IPS-18a (cell line): Measurements from ENCODE around the gene LCE3C.

Source experiments
- H3K27ac ChIP-seq: one replicate; pipeline ENCODE4 v1.5.1; 2013; ENCODE audit warnings: low read length
- H3K27me3 ChIP-seq: one replicate; pipeline ENCODE4 v1.6.1; 2013; ENCODE audit warnings: mild to moderate bottlenecking, low read length; ENCODE audit not compliant: control insufficient read depth, insufficient read depth
- H3K36me3 ChIP-seq: one replicate; pipeline ENCODE4 v1.6.1; 2013; ENCODE audit warnings: low read depth, low read length; ENCODE audit not compliant: control insufficient read depth
- H3K4me1 ChIP-seq: one replicate; pipeline ENCODE4 v1.6.1; 2013; ENCODE audit warnings: low read depth, low read length; ENCODE audit not compliant: control insufficient read depth
- H3K4me3 ChIP-seq: one replicate; pipeline ENCODE4 v1.5.1; 2013; ENCODE audit warnings: low read length
- H3K9ac ChIP-seq: one replicate; pipeline ENCODE4 v1.6.1; 2013; ENCODE audit warnings: mild to moderate bottlenecking, low read length, moderate library complexity
- H3K9me3 ChIP-seq: one replicate; pipeline ENCODE4 v1.6.1; 2013; ENCODE audit warnings: low read depth, low read length; ENCODE audit not compliant: control insufficient read depth

Gene LCE3C

GRCh38 chr1:152622803-152623202 is 22.8 kb downstream of the LCE3C start, which contains the start of gene LCE3A:
TSS of gene LCE3A (minus strand) at chr1:152623103. CDS start at chr1:152623103, 0 bp downstream.
- no peak within 1 kb of the TSS for H3K27ac ChIP-seq
- no peak within 1 kb of the TSS for H3K9ac ChIP-seq
- peaks cover 73% of the 10 kb centered on the region for H3K9me3 ChIP-seq

GRCh38 chr1:152623203-152623844 is 23.3 kb downstream of the LCE3C start:
- Histone ChIP-seq H3K4me3 (no peak overlapping the region), H3K9me3 (peaks cover 73% of the 10 kb centered on the region), H3K27ac (no peak overlapping the region), H3K4me1 (no peaks in the 10 kb centered on the region), H3K9ac (no peak overlapping the region), H3K36me3 (no peaks in the 10 kb centered on the region), H3K27me3 (no peaks in the 10 kb centered on the region)

More at GRCh38 chr1:152622803-152623202, 22.8 kb downstream of the LCE3C start, which contains the start of gene LCE3A:
- no peaks in the 10 kb centered on the region for H3K4me1 ChIP-seq
- no peaks in the 10 kb centered on the region for H3K36me3 ChIP-seq
- H3K4me3 ChIP-seq: no peak within 1 kb of the TSS
- H3K27me3 ChIP-seq: no peaks in the 10 kb centered on the region

- Histone ChIP-seq H3K4me3 (no peak overlapping the region), H3K27ac (no peak overlapping the region), H3K36me3 (no peaks in the 10 kb centered on the region), H3K9me3 (peaks cover 72% of the 10 kb centered on the region), H3K27me3 (no peaks in the 10 kb centered on the region), H3K4me1 (no peaks in the 10 kb centered on the region), H3K9ac (no peak overlapping the region)
Observed at GRCh38 chr1:152626744-152627143, 26.7 kb downstream of the LCE3C start.

- Histone ChIP-seq H3K4me3 (no peak overlapping the region), H3K9ac (no peak overlapping the region), H3K9me3 (peaks cover 83% of the 10 kb centered on the region), H3K27me3 (no peaks in the 10 kb centered on the region), H3K36me3 (no peaks in the 10 kb centered on the region), H3K27ac (no peak overlapping the region), H3K4me1 (no peaks in the 10 kb centered on the region)
Observed at GRCh38 chr1:152630596-152630995, 30.6 kb downstream of the LCE3C start.

GRCh38 chr1:152640351-152640750 is 40.3 kb downstream of the LCE3C start:
- H3K4me3 ChIP-seq: no peak overlapping the region
- no peak overlapping the region for H3K27ac ChIP-seq
- H3K9me3 ChIP-seq: peaks cover 86% of the 10 kb centered on the region
- no peaks in the 10 kb centered on the region for H3K36me3 ChIP-seq
- no peaks in the 10 kb centered on the region for H3K27me3 ChIP-seq
- no peaks in the 10 kb centered on the region for H3K4me1 ChIP-seq
- no peak overlapping the region for H3K9ac ChIP-seq

- Histone ChIP-seq H3K27me3 (no peaks in the 10 kb centered on the region), H3K4me1 (no peaks in the 10 kb centered on the region), H3K9ac (no peak overlapping the region), H3K9me3 (peaks cover 84% of the 10 kb centered on the region), H3K36me3 (no peaks in the 10 kb centered on the region), H3K27ac (no peak overlapping the region), H3K4me3 (no peak overlapping the region)
Observed at GRCh38 chr1:152643945-152644344, 43.9 kb downstream of the LCE3C start.

GRCh38 chr1:152645146-152645545 is 45.1 kb downstream of the LCE3C start:
- Histone ChIP-seq H3K9me3 (peaks cover 90% of the 10 kb centered on the region), H3K4me3 (no peak overlapping the region), H3K9ac (no peak overlapping the region), H3K4me1 (no peaks in the 10 kb centered on the region), H3K27ac (no peak overlapping the region), H3K27me3 (no peaks in the 10 kb centered on the region), H3K36me3 (no peaks in the 10 kb centered on the region)

GRCh38 chr1:152646656-152647055 is 46.6 kb downstream of the LCE3C start:
- Histone ChIP-seq H3K4me3 (no peak overlapping the region), H3K9me3 (peaks cover 92% of the 10 kb centered on the region), H3K27me3 (no peaks in the 10 kb centered on the region), H3K9ac (no peak overlapping the region), H3K4me1 (no peaks in the 10 kb centered on the region), H3K36me3 (no peaks in the 10 kb centered on the region), H3K27ac (no peak overlapping the region)
